GM21717 (cell line): ENCODE measurements around the gene HPSE2.
"Not testable (repeated sequence)": the region's sequence is repeated elsewhere in the genome, so short reads cannot be mapped to it uniquely, and the experiment has no call there.

Source experiments
- ATAC-seq: cut with Tn5 transposase; IDR thresholded peaks from one replicate; pipeline ENCODE4 v1.9.1; 2021; ENCODE audit warnings: mild to moderate bottlenecking, moderate library complexity; ENCODE audit not compliant: unreplicated experiment

Gene HPSE2

DNA sequence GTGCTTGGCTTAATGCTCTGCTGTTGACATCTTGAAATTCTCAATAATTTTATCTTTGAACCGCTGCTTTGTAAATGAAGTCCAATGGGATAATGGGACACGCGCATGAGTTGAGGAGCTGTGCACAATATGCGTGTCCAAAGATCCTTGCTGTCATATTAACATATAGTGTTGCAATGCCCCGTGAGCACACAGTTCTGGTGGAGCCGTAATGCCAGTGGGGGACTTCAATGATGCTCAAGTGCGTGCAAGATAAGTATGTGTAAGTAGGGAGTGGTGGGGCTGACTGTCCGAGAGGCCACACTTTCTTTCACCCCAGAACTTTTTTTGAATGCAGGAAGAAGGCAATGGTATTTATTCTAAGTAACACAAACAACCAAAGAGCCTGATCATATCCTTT is 711.5 kb downstream of the HPSE2 start:
- no peak for ATAC-seq

DNA sequence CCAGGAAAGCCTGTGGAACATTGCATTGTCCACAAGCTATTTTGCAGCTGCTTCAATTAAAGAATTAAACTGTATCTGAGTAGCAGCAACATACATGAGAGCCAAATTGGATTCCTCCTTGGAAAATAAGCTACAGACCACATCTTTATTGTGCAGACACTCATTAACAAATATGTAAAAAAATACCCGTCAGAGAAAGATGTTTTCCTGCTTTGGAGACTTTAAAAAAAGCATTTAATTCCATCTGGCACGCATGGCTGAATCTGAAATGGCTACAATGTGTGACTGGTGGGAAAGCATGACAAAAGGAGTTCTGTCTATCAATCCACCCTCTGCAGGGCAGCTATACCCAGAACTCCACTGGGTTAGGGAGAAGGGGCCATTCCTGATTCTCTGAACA is 715.8 kb downstream of the HPSE2 start:
- ATAC-seq: no peak

GRCh38 chr10:98517672-98518071 is 718.0 kb downstream of the HPSE2 start:
- no peak for ATAC-seq

GRCh38 chr10:98516352-98516751 is 719.3 kb downstream of the HPSE2 start:
- no peak for ATAC-seq

GRCh38 chr10:98513704-98514103 is 721.9 kb downstream of the HPSE2 start:
- ATAC-seq: no peak

DNA sequence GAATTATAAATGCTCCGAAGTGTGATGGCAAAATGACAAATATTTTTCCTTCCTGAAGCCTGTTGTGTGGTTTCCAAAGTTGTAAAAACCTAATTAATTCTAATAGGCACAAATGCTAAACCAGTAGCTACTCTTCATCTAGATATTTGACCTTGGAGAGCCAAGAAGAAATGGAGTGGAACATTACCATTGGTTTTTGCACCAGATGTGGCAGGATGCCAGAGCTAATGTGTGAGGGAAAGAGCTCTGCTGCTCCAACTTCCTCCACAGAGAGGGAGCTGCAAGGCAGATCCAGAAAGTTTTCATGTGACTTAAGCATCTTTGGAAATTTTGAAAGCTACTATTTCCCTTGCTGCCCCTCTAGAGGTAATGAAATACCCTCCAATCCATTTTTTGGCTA is 723.8 kb downstream of the HPSE2 start:
- no peak for ATAC-seq

GRCh38 chr10:98510412-98510995 is 725.1 kb downstream of the HPSE2 start:
- no peak for ATAC-seq

DNA sequence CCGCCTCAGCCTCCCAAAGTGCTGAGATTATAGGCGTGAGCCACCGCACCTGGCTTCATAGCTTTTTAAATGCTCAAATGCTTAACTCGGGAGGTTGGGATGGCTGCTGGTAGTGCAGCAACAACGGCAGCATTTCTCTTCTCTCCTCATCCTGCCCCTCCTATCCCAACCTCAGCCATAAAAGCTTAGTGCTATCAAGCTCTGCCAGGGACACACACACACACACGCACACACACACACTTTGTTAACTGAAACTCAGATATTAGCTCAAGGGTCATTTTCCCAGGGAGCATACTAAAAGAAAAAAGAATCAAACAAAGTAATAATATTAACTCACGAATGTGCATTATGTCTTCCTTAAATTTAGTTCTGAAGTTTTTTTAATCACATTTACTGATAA is 725.9 kb downstream of the HPSE2 start:
- no peak for ATAC-seq

- ATAC-seq: not testable (repeated sequence)
Observed at GRCh38 chr10:98502535-98502934, 733.1 kb downstream of the HPSE2 start.

GRCh38 chr10:98492763-98493162 is 742.9 kb downstream of the HPSE2 start:
- no peak for ATAC-seq

DNA sequence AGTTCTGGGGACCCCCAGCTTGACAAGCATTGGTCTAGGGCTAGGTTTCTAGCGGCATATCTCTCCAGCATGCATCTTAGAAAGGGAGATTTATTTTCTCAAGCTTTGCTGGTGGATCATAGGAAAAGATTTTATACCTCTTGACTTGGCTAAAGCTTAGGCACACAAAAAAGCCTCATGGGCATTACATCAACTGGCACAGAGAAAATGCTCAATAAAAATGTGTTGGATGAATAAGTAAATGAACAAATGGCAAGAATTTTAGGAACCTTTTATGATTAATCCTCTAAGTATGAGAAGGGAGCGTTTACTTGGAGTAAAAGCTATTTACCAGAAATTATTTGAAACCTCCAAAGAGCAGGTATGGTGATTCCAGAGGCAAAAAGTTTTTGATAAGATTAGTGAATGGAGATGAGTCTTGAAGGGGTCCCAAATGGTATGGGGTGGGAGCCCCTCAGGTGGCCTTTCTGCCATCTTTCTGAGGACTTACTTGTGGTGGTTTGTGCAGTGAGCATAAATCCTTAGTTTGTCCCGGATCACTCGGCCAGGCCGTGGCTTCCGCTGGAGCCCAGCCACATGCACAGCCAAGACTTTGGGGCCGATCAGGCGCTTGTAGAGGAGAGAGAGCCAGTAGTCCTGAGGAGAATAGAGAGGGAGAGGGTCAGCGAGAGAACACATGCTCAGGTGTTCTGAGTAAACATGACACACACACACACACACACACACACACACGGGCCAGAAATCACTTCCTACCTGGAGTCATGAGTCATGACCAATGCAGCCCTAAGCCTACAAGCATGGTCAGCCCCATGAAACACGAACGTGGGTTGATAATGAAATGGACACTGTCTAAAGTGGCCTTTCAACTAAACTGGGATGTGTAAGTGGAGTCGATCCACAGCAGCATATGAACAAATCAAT is 745.8 kb downstream of the HPSE2 start:
- no peak for ATAC-seq

DNA sequence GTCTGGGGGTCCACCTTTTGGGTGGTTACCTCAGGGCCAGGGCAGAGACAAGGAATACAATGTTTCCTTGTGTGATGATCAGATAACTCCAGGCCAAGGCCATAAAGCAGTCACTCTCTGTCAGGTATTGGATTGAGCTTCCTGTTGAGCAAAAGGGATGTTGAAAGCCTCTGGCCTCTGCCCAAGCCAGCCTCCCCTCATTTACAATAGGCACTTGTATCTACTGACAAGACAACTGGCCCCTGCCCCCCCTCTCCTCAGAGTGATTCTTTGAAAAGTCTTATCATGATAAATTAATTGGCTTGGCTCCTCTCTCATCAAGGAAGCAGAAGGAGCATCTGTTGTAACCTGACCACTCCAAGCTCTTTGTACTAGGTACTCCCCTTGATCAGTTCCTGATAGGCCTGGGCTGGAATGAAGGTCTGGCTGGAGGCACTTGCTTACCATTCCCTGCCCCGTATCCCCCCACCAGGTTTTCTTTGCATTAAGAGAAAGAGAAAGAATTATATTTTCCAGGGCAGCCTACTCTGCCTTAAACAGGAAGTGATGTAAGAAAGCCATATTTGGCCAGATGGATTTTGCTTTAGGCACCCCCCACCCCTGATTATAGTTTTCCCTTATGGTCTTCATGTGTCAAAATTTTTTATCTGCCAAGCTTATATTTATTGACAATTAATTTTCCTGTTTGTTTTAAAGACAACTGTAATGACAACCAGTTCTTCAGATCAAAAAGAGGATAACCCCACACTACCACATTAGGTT is 746.8 kb downstream of the HPSE2 start:
- ATAC-seq: no peak

DNA sequence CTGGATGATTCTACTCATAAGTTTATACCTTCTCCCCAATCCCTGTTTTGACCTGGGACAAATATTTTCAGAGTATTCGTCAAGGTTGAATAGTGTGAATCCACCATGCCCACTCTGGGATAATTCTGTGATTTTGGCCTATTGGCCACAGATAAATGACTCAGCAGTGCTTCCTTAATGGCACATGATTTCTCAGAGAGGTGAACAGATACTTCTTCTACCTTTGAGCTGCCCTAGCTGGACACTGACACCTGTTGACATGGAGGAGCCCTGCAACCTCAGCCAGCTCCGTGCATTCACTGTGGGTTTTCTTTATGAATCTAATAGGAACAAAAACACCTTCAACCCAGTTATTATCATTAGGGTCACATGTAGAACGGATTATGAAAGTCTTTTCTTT is 748.0 kb downstream of the HPSE2 start:
- no peak for ATAC-seq

DNA sequence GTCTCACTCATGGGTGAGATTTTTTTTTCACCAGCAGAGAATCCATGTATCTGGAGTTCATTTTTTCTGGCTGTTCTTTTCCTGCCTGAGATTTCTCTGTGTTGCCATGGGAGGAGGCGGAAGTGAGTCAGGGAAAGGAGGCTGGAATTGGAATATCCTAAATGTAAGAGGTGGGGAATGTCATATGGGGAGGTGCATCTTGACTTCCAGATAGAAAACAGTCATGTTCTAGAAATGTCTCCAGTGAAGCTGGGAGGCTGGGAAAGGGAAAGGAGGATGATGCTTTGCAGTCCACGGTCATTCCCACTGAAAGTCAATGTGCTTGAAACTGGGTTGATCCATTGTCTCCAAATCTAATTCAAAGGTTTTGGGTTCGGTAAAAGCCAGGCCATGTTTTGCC is 749.2 kb downstream of the HPSE2 start:
- no peak for ATAC-seq

- no peak for ATAC-seq
Observed at GRCh38 chr10:98485959-98486358, 749.7 kb downstream of the HPSE2 start.

GRCh38 chr10:98483658-98484057 is 752.0 kb downstream of the HPSE2 start:
- no peak for ATAC-seq

DNA sequence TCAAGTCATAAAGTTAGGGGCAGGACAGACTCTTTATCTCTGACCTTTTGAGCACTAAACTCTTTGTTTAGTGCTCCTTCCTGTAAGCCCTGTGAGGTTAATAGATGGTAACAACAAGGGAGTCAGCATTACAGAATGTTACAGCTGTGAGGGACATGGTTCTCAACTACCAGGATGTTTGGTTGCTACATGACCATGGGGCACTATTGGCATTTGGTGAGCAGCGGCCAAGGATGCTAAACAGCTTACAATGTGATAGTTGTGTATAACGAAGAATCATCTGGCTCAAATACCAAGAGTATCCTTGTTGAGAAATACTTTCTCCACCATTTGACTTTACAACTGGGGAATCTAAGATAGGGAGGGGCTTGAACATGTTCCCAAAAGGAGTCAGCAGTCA is 753.6 kb downstream of the HPSE2 start:
- no peak for ATAC-seq

DNA sequence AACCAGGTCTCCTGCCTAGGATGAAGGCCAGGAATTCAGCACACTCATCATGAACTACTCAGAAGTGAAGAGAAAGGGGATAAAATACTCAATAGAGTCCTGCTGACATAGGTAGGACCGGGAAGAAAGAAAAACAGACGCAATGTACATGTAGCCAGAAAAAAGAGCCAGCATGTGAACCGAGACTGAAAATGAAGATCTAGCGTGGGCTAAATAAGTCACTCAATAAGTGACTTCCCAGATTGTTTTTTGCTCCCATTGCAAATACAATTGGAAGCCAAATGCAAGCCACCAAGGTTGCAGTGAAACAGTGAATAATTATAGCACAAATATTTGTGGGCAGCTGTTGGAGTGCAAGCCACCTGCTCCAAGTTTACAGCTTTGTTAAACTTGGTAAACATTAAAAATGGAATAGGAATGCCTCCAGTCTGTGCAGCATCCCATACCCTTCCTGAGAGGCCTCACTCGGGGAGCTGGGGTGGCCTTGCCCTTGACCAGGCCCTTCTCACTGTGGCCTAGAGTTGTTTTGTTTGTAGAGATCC is 754.2 kb downstream of the HPSE2 start:
- ATAC-seq: no peak

DNA sequence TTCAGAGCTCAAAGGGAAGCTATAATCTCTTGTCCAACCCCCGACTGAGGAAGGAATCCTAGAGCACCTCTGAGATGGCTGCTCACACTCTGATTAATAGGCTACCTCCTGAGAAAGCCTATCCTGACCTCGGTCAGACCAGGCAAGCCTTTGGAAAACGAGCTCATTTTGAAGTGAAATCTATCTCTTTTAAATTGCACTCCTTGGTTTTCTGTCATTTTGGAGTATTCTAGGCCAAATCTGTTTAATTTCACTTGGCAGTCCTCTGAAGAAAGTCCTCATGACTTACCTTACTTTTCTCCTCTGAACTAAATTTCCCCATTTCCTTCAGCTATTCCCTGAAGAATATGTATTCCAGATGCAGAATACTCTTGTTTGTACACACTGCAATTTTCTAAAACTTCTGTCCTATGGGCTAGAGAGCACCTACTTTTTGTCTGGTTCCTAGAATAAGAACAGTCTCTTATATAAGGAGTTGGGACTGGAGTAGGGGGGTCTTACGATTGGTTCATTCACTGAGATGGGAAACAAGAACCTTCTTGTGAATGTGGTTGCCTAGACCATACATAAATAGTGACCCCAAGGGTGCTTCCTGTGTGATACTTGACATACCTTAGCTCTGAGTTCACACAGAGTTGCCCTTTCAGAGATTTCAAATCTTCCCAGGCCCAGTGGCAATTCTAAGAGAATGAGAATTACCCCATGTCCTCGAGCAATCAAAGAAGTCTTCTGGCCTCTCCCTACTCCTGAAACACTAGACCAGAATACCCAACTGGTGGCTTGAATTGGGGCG is 757.0 kb downstream of the HPSE2 start:
- no peak for ATAC-seq

DNA sequence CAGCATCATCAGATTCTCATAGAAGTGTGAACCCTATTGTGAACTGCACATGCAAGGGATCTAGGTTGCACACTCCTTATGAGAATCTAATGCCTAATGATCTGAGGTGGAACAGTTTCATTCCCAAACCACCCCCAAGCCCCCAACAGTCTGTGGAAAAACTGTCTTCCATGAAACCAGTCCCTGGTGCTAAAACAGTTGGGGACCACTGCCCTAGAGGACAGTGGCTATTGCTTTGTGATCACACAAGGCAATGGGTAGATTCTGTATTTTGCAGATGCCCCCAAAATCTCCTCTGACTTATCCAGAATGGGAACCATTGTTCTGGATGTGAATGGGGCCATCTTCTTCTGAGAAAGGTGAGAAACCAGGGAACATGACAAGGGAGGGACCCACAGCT is 757.8 kb downstream of the HPSE2 start:
- no peak for ATAC-seq

- no peak for ATAC-seq
Observed at GRCh38 chr10:98474628-98475027, 761.0 kb downstream of the HPSE2 start.
